GM10248 (cell line): ENCODE measurements around the gene PRSS22.

Experiments
- CTCF ChIA-PET: fragments of 300-600 bp; sonication (Branson Sonifier 250); formaldehyde crosslinking; extraction: SDS; loops from one replicate; lab custom pipeline; 2021; ENCODE audit warnings: antibody characterized with exemption; lab: Yijun Ruan, JAX
- POLR2A ChIA-PET: fragments of 350-650 bp; sonication (Branson Sonifier 250); formaldehyde crosslinking; extraction: SDS; loops from one replicate; lab custom pipeline; 2020; ENCODE audit warnings: antibody characterized with exemption; lab: Yijun Ruan, JAX
- DNase-seq: peaks from one replicate; pipeline ENCODE4 v3.0.0; 2012; ENCODE audit errors: extremely low spot score
- TF ChIP-seq, protein P1 (sequence below): IDR thresholded peaks from 2 replicates; pipeline ENCODE4 v1.5.1; 2012; ENCODE audit warnings: mild to moderate bottlenecking, low read depth; ENCODE audit errors: extremely low read depth, missing control alignments, control extremely low read depth

Gene PRSS22

DNA sequence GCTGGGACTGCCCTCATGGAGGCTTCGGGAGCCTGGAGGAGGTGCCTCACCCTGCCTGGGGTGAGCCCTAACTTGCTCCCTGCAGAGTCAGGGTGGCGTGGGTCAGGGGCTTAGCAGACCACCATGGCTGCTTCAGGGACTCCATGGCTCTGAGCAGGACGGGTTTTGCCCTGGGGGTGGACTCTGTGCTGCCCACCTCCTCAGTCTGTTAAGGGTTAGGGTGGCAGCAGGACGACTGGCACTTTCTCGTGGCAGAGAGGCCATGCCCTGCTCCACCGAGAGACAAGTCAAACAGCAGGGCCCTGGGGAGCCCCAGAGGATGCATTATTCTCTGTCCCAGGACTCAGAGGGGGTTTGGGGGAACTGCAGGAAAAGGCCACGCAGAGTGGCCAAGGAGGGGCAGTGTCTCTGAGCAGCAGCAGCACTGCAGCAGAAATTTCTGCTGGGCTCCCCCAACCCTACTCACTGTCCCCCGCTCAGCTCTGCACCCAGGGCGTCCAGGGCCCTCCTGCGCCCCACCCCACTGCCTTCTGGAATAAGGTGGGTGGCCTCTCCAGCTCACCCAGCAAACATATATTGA is 1.8 kb upstream of the PRSS22 start:
- ChIA-PET POLR2A (no interaction called here), CTCF (no interaction called here)
- DNase-seq = no peak
- TF ChIP-seq, protein P1, sequence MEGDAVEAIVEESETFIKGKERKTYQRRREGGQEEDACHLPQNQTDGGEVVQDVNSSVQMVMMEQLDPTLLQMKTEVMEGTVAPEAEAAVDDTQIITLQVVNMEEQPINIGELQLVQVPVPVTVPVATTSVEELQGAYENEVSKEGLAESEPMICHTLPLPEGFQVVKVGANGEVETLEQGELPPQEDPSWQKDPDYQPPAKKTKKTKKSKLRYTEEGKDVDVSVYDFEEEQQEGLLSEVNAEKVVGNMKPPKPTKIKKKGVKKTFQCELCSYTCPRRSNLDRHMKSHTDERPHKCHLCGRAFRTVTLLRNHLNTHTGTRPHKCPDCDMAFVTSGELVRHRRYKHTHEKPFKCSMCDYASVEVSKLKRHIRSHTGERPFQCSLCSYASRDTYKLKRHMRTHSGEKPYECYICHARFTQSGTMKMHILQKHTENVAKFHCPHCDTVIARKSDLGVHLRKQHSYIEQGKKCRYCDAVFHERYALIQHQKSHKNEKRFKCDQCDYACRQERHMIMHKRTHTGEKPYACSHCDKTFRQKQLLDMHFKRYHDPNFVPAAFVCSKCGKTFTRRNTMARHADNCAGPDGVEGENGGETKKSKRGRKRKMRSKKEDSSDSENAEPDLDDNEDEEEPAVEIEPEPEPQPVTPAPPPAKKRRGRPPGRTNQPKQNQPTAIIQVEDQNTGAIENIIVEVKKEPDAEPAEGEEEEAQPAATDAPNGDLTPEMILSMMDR = no peak

DNA sequence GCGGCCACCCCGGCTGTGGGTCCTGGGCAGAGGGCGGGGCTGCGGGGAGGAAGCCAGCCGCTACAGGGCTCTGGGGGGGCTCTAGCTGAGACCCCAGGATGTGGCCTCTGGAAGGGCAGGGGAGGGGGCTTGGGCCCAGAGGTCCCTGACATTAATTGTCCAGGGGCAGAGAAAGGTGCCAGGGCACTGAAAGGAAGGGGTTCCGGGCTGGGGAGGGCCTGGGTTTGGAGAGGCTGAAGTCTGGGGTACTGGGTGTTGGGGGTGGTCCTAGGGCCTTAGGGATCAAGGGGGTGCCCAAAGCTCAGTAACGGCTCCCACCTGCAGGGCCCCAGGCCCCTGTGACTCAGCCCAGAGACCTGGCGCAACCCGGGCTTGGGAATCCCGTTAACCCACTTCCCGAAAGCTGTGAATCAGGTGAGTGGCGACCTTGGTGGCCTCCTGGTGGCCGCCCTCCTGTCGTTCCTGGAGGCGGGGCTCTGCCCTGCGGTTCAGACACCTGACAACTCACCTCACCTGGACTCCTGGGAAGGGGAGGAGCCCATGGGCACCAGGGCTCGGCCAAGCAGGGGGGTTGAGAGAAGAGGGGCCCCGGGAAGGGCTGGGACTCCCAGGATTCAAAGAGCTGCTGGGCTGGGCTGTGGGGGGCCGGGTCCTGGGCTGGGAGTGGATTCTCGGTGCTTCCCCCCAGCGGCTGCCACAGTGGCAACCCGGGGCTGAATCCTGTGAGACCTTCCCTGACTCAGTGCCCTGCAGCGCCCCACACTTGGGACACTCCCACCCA is 465 bp upstream of the PRSS22 start:
- no peak for DNase-seq
- POLR2A ChIA-PET = no interaction called here
- CTCF ChIA-PET = interaction anchor here (1.2 kb wide), 1 partner anchor 10 kb away, joined by 3 read pairs; no protein-coding TSS in a partner anchor
- TF ChIP-seq, protein P1 = no peak

DNA sequence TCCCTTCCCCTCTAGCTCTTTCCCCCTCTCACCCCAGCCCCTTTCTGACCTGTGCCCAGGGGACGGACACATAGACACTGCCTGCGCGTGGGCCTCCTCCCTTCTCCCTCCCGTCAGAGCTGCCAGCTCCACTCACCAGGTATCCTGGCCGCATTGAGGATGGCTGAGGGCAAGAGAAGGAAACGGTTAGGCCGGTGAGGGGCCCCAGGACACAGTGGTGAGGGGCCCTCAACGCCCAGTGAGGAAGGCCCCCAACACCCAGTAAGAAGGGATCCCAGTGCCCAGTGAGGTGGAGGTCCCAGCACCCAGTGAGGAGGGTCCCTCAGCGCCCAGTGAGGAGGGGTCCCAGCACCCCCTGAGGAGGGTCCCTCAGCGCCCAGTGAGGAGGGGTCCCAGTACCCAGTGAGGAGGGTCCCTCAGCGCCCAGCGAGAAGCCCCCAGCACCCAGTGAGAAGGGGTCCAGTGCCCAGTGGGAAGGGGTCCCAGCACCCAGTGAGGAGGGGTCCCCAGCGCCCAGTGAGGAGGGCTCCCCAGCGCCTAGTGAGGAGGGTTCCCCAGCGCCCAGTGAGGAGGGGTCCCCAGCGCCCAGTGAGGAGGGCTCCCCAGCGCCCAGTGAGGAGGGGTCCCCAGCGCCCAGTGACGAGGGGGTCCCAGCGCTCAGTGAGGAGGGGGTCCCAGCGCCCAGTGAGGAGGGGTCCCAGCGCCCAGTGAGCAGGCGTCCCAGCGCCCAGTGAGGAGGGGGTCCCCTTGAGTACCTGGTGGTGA is 1.1 kb downstream of the PRSS22 start:
- TF ChIP-seq, protein P1 = no peak
- DNase-seq = no peak
- POLR2A ChIA-PET = no interaction called here
- CTCF ChIA-PET = interaction anchor here (0.7 to 1.6 kb wide), 2 partner anchors 11 to 18 kb away, joined by 4 to 9 read pairs; no protein-coding TSS in a partner anchor

DNA sequence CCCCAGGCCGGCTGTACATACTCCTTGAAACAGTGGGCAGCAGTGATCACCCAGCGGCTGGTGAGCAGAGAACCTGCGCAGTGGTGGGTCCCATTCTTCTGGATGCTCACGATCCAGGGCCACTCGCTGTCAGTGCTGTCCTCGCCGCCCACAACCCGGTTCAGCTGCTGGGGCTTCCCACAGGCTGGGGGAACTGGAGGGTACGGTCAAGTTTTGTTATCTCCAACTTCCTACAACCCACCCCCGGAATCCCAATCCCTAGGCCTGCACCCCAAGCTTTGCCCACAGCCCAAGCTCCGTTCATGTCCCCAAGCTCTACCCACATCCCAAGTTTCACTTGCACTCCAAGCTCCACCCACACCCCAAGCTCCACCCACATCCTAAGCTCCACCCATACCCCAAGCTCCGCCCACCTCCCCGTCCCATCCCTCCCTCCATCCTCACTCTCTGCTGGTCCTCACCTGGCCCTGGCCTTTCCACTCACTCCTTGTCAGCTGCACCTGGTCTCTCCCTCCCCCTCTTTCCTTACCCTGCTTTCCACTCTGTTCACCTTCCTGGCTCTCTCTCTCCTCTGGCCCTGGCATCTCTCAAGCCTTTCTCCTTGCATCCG is 1.8 kb downstream of the PRSS22 start:
- ChIA-PET CTCF (interaction anchor here (0.7 to 1.6 kb wide), 2 partner anchors 12 to 18 kb away, joined by 4 to 9 read pairs; no protein-coding TSS in a partner anchor), POLR2A (no interaction called here)
- peak; percentile 22 for DNase-seq
- TF ChIP-seq, protein P1 = no peak

DNA sequence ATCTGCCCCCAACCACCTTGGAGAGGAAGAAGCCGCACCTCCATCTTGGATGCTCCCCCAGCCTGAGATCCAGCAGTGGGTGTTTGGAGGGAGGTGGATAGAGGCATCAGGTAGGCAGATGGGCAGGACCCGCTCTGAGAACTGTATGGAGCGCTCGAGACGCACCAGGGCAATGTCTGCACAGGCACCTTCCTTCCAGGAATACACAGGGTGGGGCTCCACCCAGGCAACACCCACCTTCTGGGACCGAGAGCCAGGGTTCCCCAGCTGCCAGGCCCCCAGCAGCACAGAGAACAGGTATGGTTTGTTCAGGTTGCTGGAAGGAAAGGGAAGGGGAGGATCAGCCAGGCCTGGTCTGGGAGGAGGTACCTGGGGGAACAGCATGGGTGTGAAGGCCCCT is 2.4 kb downstream of the PRSS22 start:
- DNase-seq = peak; percentile 14
- TF ChIP-seq, protein P1 = no peak
- ChIA-PET POLR2A (no interaction called here), CTCF (interaction anchor here (1.6 to 2.9 kb wide), 2 partner anchors 13 to 16 kb away, joined by 9 to 11 read pairs; no protein-coding TSS in a partner anchor)

DNA sequence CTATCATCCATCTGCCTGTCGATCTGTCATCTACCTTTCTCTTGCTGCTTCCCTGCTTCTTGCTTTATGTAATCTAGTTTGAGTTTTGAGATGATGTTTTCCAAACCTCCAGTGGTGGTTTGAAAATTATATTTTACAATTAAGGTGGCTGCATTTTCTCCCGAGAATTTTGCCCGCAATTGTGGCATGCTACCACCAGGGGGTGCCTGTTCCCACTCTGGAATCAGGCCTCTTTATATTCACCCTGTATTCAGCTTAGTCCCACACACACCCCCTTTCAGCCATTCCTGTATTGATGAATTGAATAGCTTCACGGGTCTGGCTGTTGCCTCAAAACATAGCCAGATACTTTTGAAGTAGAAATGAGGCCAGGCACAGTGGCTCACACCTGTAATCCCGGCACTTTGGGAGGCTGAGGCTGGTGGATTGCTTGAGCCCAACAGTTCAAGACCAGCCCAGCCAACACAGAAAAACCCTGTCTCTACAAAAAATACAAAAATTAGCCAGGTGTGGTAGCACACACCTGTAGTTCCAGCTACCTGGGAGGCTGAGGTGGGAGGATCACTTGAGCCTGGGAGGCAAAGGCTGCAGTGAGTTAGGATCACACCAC is 3.2 kb downstream of the PRSS22 start:
- POLR2A ChIA-PET = no interaction called here

More for the DNA sequence above, 3.2 kb downstream of the PRSS22 start:
- TF ChIP-seq, protein P1 = peak; percentile 19
- peak; percentile 19 for DNase-seq
- CTCF ChIA-PET = interaction anchor here (1.2 to 2.9 kb wide), 4 partner anchors 8 to 72 kb away, joined by 5 to 11 read pairs (median 6); no protein-coding TSS in a partner anchor
